Motor neuron (in vitro differentiated cells): Measurements from ENCODE around the gene CPM. TPM values are rescaled to one million over a fixed set of nuclear protein-coding genes. Genes with fewer than 3 reads are reported as not detected.
A peak's percentile ranks its signal among the peaks of the same experiment; 100 is the strongest.
"Not testable (repeated sequence)": the region's sequence is repeated elsewhere in the genome, so short reads cannot be mapped to it uniquely, and the experiment has no call there.

Source experiments
- ATAC-seq, 8 experiments: fragments of 200-7000 bp; cut with Tn5 transposase; replicated peaks in 6 of 8; 2 replicates each; pipeline ENCODE4 v1.8.0; 2021; ENCODE audit warnings: mild to moderate bottlenecking in 8 of 8, moderate library complexity in 8 of 8
- H3K27ac ChIP-seq, 2 donors: fragments of 250-450 bp; sonication (Bioruptor Pico); 2 replicates each; pipeline ENCODE4 v1.9.0; 2021; ENCODE audit warnings: antibody characterized with exemption in 2 of 2, mild to moderate bottlenecking in 2 of 2, moderate library complexity in 1 of 2
- H3K4me1 ChIP-seq, 2 donors: fragments of 250-450 bp; sonication (Bioruptor Pico); replicated peaks in 1 of 2; 2 replicates each; pipeline ENCODE4 v1.6.1; 2021; ENCODE audit warnings: antibody characterized with exemption in 2 of 2, mild to moderate bottlenecking in 2 of 2, moderate library complexity in 1 of 2
- H3K4me3 ChIP-seq, 5 donors: fragments of 250-450 bp; sonication (Bioruptor Pico); 2 replicates each; pipeline ENCODE4 v1.9.0; 2021; ENCODE audit warnings: antibody characterized with exemption in 5 of 5, mild to moderate bottlenecking in 5 of 5, moderate library complexity in 4 of 5
- WGBS, 10 experiments: fragments of 450-650 bp; shearing (Covaris generic); methylation state at CpG; one replicate each; pipeline ENCODE4 v1.0.0; 2022; 5-methylcytosine and 5-hydroxymethylcytosine counted together
- in situ Hi-C, 9 experiments: fragments of 400-800 bp; cut with MboI; loops; one replicate each; pipeline ENCODE4 v1.15.0; 2021; ENCODE audit warnings: low sequenced_read_pairs in 9 of 9, low pct_unique_long_range_greater_than_20kb in 2 of 9; ENCODE audit not compliant: unreplicated experiment in 9 of 9
- total RNA-seq, 8 experiments: library from RNA; unstranded; fragments of 300-600 nt; gene quantifications; 2 replicates each; pipeline versions ENCODE4 v1.2.3 to v1.2.4, GENCODE V29; 2022

The CPM gene
- total RNA-seq, 8 experiments from 2014 or later, result 0.21 to 28.9 (median 0.59) TPM

DNA sequence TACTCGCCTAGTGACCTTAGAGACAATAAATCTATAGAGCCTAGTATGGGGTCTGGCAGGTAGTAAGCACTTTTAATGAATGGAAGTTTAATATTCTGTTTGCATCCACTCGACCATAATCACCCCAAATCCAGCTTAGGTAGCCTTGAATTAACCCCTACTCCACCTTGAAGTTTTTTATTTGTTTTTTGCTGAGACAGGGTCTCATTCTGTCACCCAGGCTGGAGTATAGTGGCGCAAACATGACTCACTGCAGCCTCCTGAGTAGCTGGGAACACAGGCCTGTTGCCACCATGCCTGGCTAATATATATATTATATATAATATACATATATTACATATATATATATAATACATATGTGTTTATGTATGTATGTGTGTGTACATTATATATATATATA, 86.2 kb downstream of the CPM start:
- Histone ChIP-seq H3K27ac (no peak overlapping the region), H3K4me3 (no peak overlapping the region), H3K4me1 (no peaks in the 10 kb centered on the region)
- in situ Hi-C loops, result no loop called here
- no peak for ATAC-seq
- 78 to 100% (median 89%) methylated on average over 1 to 3 of the region's 3 CpGs; no CpG with 5 or more reads in 3 of the 10 experiments for WGBS, 10 experiments

DNA sequence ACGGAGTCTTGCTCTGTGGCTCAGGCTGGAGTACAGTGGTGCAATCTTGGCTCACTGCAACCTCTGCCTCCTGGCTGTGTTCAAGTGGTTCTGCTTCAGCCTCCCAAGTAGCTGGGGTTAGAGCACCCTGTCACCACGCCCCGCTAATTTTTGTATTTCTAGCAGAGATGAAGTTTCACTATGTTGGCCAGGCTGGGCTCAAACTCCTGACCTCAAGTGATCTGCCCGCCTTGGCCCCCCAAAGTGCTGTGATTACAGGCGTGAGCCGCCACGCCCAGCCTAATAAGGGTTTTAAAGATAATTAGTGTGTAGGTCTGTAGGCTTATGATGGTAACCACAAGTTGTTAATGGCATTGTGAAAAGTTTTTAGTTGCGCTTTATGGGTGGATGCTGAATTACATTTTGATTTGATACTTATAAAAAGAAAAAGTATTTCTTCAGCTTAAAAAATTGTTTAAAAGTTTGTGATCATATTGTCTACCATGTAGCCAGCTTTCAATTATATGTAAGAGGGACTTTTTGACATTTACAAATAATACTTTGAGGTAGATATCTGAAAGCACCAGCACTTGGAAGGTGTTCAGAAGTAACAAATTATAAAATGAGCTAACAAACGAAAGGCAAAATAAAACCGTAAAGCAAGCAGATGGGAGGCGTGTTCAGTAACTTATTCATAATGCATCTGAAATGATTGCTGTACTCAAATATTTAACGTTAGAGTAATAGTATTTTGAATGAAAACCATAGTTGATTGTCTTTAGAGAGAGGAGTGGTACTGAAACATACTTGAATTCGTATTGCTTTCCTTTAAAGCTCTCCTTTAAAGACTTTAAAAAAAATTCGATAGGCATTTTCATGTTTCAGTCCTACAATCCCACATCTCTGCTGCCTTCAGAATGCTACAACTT, 87.9 kb downstream of the CPM start:
- in situ Hi-C loops, result no loop called here
- Histone ChIP-seq H3K27ac (no peak overlapping the region), H3K4me1 (no peaks in the 10 kb centered on the region), H3K4me3 (no peak overlapping the region)
- WGBS, 10 experiments, result 70 to 100% (median 89%) methylated on average over 4 to 14 of the region's 14 CpGs
- peak in 2 of 8 experiments; percentile 1 to 39 for ATAC-seq

DNA sequence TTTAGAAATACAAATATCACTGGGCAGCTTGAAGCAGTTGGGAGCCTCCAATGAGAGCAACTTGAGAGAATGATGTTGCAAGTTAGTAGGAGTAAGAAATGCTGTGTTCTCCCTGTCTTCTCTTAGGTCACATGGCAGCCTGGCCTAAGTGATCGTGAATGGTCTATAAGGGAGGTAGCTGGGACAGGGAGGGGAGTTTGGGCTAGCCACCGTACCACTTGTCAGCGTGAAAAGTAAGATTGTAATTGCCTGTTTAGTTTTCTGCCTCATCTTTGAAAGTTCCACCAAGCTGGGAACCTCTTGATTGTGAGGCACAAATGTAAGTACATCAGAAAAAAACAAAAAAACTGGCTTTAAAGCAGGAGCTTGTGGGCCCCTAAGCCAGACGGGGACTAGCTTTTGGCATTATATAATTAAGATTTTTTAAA, 88.6 kb downstream of the CPM start:
- in situ Hi-C loops, result no loop called here
- Histone ChIP-seq H3K27ac (no peak overlapping the region), H3K4me3 (no peak overlapping the region), H3K4me1 (no peaks in the 10 kb centered on the region)
- ATAC-seq, result peak in 2 of 8 experiments; percentile 0 to 27
- 63 to 100% (median 93%) methylated on average over 1 to 4 of the region's 4 CpGs; no CpG with 5 or more reads in 2 of the 10 experiments for WGBS, 10 experiments

DNA sequence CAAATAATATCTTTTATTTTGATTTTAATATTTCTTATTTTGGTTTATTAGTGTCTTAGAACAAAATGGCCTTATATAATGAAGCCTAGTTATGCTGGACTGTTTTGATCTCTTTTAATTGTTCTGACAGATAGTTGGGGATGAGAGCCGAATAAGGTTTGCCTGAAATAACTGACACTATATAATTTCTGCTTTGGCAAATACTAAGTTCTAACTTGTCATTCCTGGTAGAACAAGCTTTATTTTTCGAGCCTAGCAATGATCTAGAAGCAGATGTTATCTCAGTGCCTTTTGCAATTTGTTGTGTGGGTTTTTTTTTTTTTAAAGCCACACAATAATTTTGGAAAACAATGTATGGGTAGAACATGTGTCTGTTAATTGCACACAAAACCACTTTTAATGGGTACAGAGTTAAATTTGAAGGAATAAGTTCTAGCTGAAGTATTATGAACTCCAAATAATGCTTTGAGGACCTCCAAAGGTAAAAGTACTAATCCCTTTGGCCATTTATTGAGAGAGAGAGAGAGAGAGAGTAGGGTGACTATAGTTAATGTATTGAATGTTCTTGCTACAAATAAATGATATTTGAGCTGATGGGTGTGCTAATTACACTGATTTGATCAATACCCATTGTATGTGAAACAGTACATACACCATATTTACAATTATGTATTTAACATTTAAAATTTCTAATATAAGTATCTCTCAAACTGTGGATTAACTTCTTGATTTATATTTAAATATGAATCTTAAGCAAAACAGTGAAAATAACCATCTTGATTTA, 90.0 kb downstream of the CPM start:
- H3K4me3 ChIP-seq, result no peak overlapping the region
- H3K4me1 ChIP-seq, result no peaks in the 10 kb centered on the region
- WGBS, 10 experiments, result 35 to 100% (median 85%) methylated on average over 1 to 2 of the region's 2 CpGs
- H3K27ac ChIP-seq, result no peak overlapping the region
- in situ Hi-C loops, result no loop called here
- no peak for ATAC-seq

DNA sequence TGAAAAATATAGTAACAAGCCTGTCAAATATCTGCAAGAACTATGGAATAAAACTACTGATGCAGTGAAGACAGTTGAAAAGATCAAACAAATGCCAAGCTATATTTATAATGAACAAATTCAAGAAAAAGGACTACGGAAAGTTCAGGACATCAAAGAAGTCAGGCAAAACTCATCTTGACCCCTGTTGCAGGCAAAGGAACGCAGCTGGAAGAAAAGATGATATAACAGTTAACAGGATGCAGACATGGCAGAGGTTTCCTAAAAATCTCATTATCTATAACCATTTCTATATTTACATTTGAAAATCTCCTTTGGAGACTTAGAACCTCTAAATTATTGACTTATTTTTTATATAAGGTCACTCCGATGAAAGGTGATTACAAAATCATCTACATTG, 90.8 kb downstream of the CPM start:
- in situ Hi-C loops, result no loop called here

DNA sequence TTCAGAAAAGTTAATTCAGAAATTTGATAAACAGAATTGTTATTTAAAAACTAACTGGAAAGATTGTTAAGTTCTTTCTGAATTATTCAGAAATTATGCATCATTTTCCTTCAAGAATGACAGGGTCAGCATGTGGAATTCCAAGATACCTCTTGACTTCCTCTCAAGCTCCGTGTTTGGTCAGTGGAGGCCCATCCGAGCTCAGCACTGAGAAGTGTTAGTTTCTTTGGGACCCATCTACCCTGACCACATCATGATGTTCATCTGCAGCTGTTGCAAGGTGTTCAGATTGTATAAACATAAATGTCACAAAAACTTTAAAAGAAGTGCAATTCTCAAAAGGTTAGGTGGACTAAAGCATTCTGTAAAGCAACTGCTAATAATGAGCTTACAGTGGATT, 91.3 kb downstream of the CPM start:
- Histone ChIP-seq H3K4me1 (no peaks in the 10 kb centered on the region), H3K27ac (no peak overlapping the region), H3K4me3 (no peak overlapping the region)
- in situ Hi-C loops, result no loop called here
- ATAC-seq, result no peak
- 70 to 100% (median 89%) methylated on average over 1 to 2 of the region's 2 CpGs; no CpG with 5 or more reads in 2 of the 10 experiments for WGBS, 10 experiments

More for the DNA sequence above, 90.8 kb downstream of the CPM start:
- ATAC-seq, result no peak
- 70 to 100% (median 94%) methylated on average over 1 to 3 of the region's 3 CpGs for WGBS, 10 experiments
- no peak overlapping the region for H3K27ac ChIP-seq
- H3K4me1 ChIP-seq, result no peaks in the 10 kb centered on the region
- H3K4me3 ChIP-seq, result no peak overlapping the region

DNA sequence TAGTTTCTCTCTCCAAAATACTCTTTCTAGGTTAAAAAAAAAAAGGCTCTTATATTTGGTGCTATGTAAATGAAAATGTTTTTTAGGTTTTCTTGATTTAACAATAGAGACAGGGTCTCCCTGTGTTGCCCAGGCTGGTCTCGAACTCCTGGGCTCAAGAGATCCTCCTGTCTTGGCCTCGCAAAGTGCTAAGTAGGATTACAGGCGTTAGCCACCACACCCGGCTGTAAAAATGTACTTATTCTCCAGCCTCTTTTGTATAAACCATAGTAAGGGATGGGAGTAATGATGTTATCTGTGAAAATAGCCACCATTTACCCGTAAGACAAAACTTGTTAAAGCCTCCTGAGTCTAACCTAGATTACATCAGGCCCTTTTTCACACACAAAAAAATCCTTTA, 91.8 kb downstream of the CPM start:
- H3K4me1 ChIP-seq, H3K4me3 ChIP-seq, in situ Hi-C loops, H3K27ac ChIP-seq: not testable (repeated sequence)
- peak in 2 of 8 experiments; percentile 0 to 4 for ATAC-seq
- 57 to 100% (median 94%) methylated on average over 1 to 5 of the region's 5 CpGs; no CpG with 5 or more reads in 2 of the 10 experiments for WGBS, 10 experiments

DNA sequence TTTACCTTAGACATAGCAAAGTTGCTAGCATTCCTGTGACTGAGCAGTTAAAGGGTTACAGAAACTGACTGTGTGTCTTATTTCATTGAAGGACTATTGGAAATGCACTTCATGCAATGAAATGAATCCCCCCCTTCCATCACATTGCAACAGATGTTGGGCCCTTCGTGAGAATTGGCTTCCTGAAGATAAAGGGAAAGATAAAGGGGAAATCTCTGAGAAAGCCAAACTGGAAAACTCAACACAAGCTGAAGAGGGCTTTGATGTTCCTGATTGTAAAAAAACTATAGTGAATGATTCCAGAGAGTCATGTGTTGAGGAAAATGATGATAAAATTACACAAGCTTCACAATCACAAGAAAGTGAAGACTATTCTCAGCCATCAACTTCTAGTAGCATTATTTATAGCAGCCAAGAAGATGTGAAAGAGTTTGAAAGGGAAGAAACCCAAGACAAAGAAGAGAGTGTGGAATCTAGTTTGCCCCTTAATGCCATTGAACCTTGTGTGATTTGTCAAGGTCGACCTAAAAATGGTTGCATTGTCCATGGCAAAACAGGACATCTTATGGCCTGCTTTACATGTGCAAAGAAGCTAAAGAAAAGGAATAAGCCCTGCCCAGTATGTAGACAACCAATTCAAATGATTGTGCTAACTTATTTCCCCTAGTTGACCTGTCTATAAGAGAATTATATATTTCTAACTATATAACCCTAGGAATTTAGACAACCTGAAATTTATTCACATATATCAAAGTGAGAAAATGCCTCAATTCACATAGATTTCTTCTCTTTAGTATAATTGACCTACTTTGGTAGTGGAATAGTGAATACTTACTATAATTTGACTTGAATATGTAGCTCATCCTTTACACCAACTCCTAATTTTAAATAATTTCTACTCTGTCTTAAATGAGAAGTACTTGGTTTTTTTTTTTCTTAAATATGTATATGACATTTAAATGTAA, 93.5 kb downstream of the CPM start:
- H3K4me3 ChIP-seq, result no peak overlapping the region
- no peak overlapping the region for H3K27ac ChIP-seq
- H3K4me1 ChIP-seq, result no peaks in the 10 kb centered on the region
- 0 to 91% (median 21%) methylated on average over 1 to 2 of the region's 2 CpGs; no CpG with 5 or more reads in 2 of the 10 experiments for WGBS, 10 experiments
- no peak for ATAC-seq
- in situ Hi-C loops, result no loop called here

DNA sequence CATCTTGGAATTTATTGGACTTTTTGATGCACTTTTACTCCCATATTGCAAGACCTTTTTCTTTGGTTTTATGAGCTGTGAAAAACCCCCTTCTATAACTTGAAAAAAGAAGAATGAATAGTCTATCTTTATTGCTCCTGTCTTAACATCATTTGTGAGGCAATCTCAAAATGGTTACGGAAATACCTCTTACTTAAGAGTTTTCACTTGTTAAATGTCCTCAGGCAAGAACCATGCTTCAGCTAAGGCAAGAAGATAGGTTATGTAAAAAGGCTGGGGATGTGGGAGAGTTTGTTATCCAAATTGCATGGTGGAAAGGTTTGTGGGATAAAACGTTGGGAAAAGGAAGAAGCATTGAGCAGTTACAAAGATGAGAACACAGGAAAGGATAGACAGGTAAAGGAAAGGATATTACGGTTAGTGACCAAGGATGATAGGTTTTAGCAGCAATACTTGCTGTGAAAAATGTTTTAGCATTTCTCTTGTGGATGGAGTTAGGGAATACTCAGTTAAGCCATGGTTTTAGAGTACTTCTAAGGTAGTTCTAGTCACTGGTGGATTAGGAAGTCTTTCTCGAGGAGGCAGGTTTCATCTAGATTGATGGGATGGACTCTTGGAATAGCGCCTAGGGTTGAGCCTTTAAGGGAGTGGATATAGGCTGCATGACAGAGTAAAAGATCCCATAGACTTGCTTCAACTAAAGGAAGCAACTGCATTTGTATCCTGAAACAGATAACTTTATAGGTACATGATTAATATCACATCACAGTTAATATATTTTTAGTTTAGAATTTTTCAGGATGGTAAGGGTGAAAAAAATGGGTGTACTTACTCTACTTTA, 94.7 kb downstream of the CPM start:
- Histone ChIP-seq H3K4me3 (no peak overlapping the region), H3K4me1 (no peaks in the 10 kb centered on the region), H3K27ac (no peak overlapping the region)
- in situ Hi-C loops, result no loop called here
- ATAC-seq, result no peak
- 66 to 100% (median 86%) methylated on average over 2 to 5 of the region's 5 CpGs for WGBS, 10 experiments

DNA sequence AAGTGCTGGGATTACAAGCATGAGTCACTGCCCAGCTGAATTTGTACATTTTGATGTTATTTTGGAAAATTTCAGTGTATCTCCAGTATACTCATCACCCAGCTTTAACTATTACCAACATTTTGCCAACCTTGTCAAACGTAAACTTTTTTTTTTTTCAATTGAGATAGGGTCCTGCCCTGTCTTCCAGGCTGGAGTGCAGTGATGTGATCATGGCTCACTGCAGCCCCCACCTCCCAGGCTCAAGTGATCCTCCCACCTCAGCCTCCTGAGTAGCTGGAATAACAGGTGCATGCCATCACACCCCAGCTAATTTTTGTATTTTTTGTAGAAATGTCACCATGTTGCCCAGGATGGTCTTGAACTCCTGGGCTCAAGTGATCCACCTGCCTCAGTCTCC, 95.8 kb downstream of the CPM start:
- H3K4me3 ChIP-seq, result no peak overlapping the region
- WGBS, 10 experiments, result 80 to 100% (median 100%) methylated on average over 1 of the region's 1 CpG; no CpG with 5 or more reads in 5 of the 10 experiments
- in situ Hi-C loops, result no loop called here
- no peak overlapping the region for H3K27ac ChIP-seq
- no peak for ATAC-seq
- H3K4me1 ChIP-seq, result no peaks in the 10 kb centered on the region

DNA sequence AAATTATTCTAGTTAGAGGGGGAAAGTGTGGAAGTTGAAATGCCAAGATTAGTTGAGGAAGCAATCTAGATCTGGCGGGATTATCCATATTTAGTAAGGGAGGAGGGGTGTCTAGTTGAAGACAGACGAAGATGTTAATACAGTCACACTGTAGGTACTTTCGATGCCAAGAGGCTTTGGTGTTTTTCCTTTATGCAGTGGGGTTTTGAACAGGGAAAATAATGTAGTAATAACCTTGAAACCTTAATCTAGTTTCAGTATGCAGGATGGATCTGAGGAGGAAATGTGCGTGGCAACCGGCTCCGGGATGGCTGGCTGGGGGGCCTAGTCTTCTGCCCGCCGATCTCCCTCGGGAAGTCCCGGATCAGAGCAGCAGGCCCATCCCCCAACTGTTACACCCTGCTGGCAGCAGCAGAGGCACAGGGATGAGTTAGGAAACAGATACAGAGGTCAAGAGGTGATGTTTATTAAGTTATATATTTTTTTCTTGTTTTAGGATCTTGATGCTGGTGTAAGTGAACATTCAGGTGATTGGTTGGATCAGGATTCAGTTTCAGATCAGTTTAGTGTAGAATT, 97.5 kb downstream of the CPM start:
- no peaks in the 10 kb centered on the region for H3K4me1 ChIP-seq
- no peak overlapping the region for H3K27ac ChIP-seq
- no peak overlapping the region for H3K4me3 ChIP-seq
- 20 to 95% (median 67%) methylated on average over 2 to 9 of the region's 10 CpGs for WGBS, 10 experiments
- in situ Hi-C loops, result no loop called here
- peak in 1 of 8 experiments; percentile 0 for ATAC-seq
